Activated T-helper 9 cell treated with anti-CD3 and anti-CD28 coated beads, Interleukin-2, amount 50 U/mL, for 16 hours (primary cell): Measurements from ENCODE around the gene TACC2.
A peak's percentile ranks its signal among the peaks of the same experiment; 100 is the strongest.

Source experiments
- DNase-seq: peaks from one replicate; pipeline ENCODE4 v3.0.0-alpha.2; 2020; ENCODE audit warnings: low read depth

TACC2 gene

GRCh38 chr10:122251459-122252255 is 262.7 kb downstream of the TACC2 start:
- no peak for DNase-seq

GRCh38 chr10:122252805-122253204 is 263.8 kb downstream of the TACC2 start:
- no peak for DNase-seq

GRCh38 chr10:122253605-122254004 is 264.6 kb downstream of the TACC2 start:
- DNase-seq: no peak

GRCh38 chr10:122254831-122255230 is 265.9 kb downstream of the TACC2 start:
- DNase-seq: no peak

- no peak for DNase-seq
Observed at GRCh38 chr10:122255509-122256301, 266.7 kb downstream of the TACC2 start.

- no peak for DNase-seq
Observed at GRCh38 chr10:122257041-122257440, 268.1 kb downstream of the TACC2 start.

GRCh38 chr10:122258136-122259074 is 269.4 kb downstream of the TACC2 start:
- no peak for DNase-seq

- no peak for DNase-seq
Observed at GRCh38 chr10:122259075-122259466, 270.1 kb downstream of the TACC2 start.

GRCh38 chr10:122261584-122261983 is 272.6 kb downstream of the TACC2 start:
- no peak for DNase-seq

GRCh38 chr10:122263971-122264370 is 275.0 kb downstream of the TACC2 start:
- no peak for DNase-seq

GRCh38 chr10:122264436-122264835 is 275.5 kb downstream of the TACC2 start:
- DNase-seq: no peak

GRCh38 chr10:122264931-122265330 is 276.0 kb downstream of the TACC2 start:
- DNase-seq: no peak

GRCh38 chr10:122265896-122266295 is 276.9 kb downstream of the TACC2 start:
- DNase-seq: no peak

- DNase-seq: peak; percentile 25
Observed at GRCh38 chr10:122267849-122268737, 279.1 kb downstream of the TACC2 start.

GRCh38 chr10:122269059-122269687 is 280.2 kb downstream of the TACC2 start:
- DNase-seq: no peak

GRCh38 chr10:122271076-122271475 is 282.1 kb downstream of the TACC2 start, which contains the start of gene BTBD16:
Gene BTBD16 (plus strand): TSS chr10:122271296. CDS start chr10:122275082, 3,786 bp downstream.
- DNase-seq: no peak

- DNase-seq: no peak
Observed at GRCh38 chr10:122273966-122274545, 285.1 kb downstream of the TACC2 start.

GRCh38 chr10:122276611-122277208 is 287.7 kb downstream of the TACC2 start:
- DNase-seq: no peak

- no peak for DNase-seq
Observed at GRCh38 chr10:122277526-122278136, 288.7 kb downstream of the TACC2 start.
